Activated T-cell treated with anti-CD3 and anti-CD28 coated beads, Interleukin-2, amount 50 U/mL, for 72 hours (primary cell): ENCODE results near the gene GP1BB. TPM values are rescaled to one million over a fixed set of nuclear protein-coding genes. Genes with fewer than 3 reads are reported as not detected.

Experiments used
- ATAC-seq, 2 donors: fragments of 150-1000 bp; cut with Tn5 transposase; replicated peaks in 1 of 2; 2 replicates each; pipeline ENCODE4 v1.10.0; 2021; ENCODE audit warnings: moderate library complexity in 2 of 2, mild to moderate bottlenecking in 1 of 2
- DNase-seq, 2 donors: peaks; one replicate each; pipeline ENCODE4 v3.0.0; 2021 to 2022; ENCODE audit warnings: mixed read lengths in 1 of 2
- H3K27ac Mint-ChIP-seq: one replicate; pipeline ENCODE4 v1.8.0; 2022; ENCODE audit warnings: mild to moderate bottlenecking, moderate library complexity, mixed read lengths
- H3K27me3 Mint-ChIP-seq: one replicate; pipeline ENCODE4 v1.8.0; 2022; ENCODE audit warnings: low read depth, mixed read lengths
- H3K36me3 Mint-ChIP-seq, 2 donors: one replicate each; pipeline ENCODE4 v1.8.0; 2022; ENCODE audit warnings: mixed read lengths in 2 of 2, mild to moderate bottlenecking in 1 of 2; ENCODE audit not compliant: insufficient read depth in 2 of 2
- H3K4me1 Mint-ChIP-seq: one replicate; pipeline ENCODE4 v1.8.0; 2022; ENCODE audit warnings: low read depth, mixed read lengths
- H3K4me3 Mint-ChIP-seq, 2 donors: one replicate each; pipeline ENCODE4 v1.8.0; 2022; ENCODE audit warnings: mild to moderate bottlenecking in 2 of 2, mixed read lengths in 2 of 2, moderate library complexity in 2 of 2
- H3K9me3 Mint-ChIP-seq, 2 donors: one replicate each; pipeline ENCODE4 v1.8.0; 2022; ENCODE audit warnings: mixed read lengths in 2 of 2
- total RNA-seq, 2 donors: library from RNA; stranded (reverse); gene quantifications; one replicate each; pipeline ENCODE4 v1.2.3, GENCODE V29; 2022

GP1BB gene
- total RNA-seq, 2 donors from 2014 or later = 0.17 TPM; not detected in 1

DNA sequence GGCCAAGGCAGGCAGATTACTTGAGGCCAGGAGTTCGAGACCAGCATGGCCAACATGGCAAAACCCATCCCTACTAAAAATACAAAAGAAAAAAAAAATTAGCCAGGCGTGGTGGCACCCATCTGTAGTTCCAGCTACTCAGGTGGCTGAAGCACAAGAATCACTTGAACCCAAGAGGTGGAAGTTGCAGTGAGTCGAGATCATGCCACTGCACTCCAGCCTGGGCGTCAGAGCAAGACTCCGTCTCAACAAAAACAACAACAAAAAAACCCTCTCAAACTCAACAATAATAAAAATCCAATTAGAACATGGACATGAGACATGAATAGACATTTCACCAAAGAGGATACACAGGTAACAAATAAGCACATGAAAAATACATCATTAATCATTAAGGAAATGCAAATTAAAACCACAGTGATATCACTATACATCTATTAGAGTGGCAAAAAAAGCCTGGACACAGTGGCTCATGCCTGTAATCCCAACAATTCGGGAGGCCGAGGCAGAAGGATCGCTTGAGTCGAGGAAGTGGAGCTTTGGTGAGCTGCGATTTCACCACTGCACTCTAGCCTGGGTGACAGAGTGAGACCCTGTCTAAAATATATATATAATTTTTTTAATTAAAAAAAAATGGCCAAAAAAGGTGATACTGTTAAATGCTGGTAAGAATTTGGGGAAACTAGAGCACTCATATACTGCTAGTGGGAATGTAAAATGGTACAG lies 21.8 kb upstream of the GP1BB start:
- peaks cover 2% of the 10 kb centered on the region for H3K27me3 Mint-ChIP-seq
- no peak overlapping the region for H3K27ac Mint-ChIP-seq
- no peak overlapping the region for H3K4me3 Mint-ChIP-seq
- no peaks in the 10 kb centered on the region for H3K4me1 Mint-ChIP-seq
- no peaks in the 10 kb centered on the region for H3K36me3 Mint-ChIP-seq
- DNase-seq (no peak), ATAC-seq (no peak)
- H3K9me3 Mint-ChIP-seq = no peaks in the 10 kb centered on the region

DNA sequence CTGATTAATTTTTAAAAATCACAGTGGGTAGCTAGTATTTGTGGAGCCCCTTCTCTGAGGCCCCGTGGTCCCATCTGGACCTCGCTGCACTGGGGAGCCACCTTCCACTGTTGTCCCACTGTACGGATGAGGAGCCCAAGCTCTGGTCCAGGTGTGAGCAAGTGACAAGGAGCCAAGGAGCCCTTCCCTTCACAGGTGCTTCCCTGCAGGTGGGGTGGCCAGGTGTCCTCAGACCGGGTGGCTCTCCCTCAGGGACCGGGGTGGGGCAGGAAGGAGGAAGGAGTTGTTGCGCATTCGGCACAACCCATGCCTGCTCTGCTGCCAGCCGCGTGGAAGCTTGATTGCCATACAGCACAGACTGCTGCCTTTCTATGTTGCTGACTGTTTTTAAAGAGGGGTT lies 19.5 kb upstream of the GP1BB start:
- no peaks in the 10 kb centered on the region for H3K27me3 Mint-ChIP-seq
- H3K4me1 Mint-ChIP-seq = no peaks in the 10 kb centered on the region
- no peak overlapping the region for H3K4me3 Mint-ChIP-seq
- no peaks in the 10 kb centered on the region for H3K9me3 Mint-ChIP-seq
- ATAC-seq (no peak), DNase-seq (no peak)
- no peaks in the 10 kb centered on the region for H3K36me3 Mint-ChIP-seq
- no peak overlapping the region for H3K27ac Mint-ChIP-seq

DNA sequence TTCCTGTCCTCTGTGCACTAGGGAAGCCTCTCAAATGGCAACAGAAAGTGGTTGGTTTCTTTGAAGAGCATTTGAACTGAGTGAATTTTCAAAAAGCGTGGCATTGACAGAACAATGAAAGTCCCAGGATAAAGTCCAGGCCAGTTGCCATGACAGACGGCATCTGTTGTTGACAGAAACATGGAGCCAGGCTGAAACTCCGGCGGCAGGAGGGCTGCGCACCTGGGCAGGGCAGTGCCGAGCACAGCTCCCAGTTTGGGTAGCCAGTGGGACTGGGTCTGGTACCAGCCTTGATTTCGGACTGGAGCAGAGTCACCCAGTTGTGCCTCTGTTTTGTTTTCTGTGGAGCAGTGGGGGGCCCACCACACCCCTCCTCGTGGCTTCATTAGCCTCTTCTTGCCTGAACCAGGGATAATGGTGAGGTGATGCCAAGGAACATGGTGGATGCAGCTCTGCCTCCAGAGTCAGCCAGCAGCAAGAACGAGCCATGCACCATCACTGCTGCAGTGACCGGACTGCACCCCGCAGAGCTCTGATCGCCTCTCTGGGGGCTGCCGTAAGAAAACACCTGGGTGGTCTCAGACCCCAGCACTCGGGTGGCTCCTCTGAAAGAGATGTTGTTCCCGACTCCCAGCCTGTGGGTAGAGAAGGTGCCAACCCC lies 18.9 kb upstream of the GP1BB start:
- ATAC-seq = no peak
- no peak overlapping the region for H3K4me3 Mint-ChIP-seq
- no peaks in the 10 kb centered on the region for H3K36me3 Mint-ChIP-seq
- H3K9me3 Mint-ChIP-seq = no peaks in the 10 kb centered on the region
- no peaks in the 10 kb centered on the region for H3K4me1 Mint-ChIP-seq
- no peaks in the 10 kb centered on the region for H3K27me3 Mint-ChIP-seq
- no peak overlapping the region for H3K27ac Mint-ChIP-seq
- DNase-seq = no peak

DNA sequence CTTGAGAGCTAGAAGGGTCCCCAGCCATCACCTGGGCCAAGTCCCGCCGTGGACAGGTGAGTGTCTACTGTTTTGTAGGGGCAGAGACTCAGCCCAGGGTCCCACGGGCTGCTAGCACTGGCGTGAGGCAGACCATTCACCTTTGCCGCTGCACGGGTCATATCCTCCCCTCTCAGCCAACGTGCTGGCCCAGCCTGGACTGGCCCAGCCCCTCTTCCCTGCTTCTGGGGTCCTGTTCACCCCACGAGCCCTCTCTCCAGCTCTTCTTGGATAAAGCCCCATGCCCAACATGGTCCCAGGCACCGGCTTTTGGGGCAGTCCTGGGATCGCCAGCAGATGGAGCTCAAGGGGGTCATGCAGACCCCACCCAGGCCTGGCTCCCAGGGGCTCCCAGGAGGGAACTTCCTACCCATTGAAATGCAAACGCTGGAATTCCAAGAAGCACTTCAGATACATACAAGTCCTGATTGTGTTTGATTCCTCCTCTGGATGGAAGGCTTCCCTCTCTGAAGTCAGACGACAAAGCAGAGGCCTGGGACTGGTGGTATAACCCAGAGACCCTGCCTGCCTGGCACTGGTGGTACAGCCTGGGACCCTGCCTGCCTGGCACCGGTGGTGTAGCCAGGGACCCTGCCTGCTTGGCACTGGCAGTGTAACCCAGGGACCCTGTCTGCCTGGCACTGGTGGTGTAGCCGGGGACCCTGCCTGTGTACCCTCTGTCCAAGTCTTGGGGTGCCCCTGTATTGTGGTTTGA lies 18.0 kb upstream of the GP1BB start:
- H3K27me3 Mint-ChIP-seq = no peaks in the 10 kb centered on the region
- H3K4me3 Mint-ChIP-seq = no peak overlapping the region
- H3K9me3 Mint-ChIP-seq = no peaks in the 10 kb centered on the region
- H3K27ac Mint-ChIP-seq = no peak overlapping the region
- DNase-seq (no peak), ATAC-seq (no peak)
- no peaks in the 10 kb centered on the region for H3K4me1 Mint-ChIP-seq
- no peaks in the 10 kb centered on the region for H3K36me3 Mint-ChIP-seq

DNA sequence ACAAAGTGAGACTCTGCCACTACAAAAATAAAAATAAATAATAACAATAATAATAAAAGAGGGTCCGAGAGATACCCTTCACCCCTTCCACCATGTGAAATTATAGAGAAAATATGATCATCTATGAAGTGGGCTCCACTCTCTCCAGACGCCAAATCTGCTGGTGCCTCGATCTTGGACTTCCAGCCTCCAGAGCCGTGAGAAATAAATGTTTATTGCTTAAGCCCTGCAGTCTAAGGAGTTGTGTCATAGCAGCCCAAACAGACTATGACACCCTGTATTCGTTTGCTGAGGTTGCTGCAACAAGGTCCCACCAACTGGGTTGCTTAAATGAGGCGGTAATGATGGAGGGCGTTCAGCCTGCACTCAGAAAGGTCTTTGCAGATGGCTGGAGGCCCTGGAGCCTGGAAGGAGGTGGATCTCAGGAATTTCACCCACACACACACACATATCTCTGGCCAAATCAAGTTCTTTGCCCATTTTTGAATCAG lies 16.6 kb upstream of the GP1BB start:
- Mint-ChIP-seq H3K4me3 (no peak overlapping the region), H3K27me3 (no peaks in the 10 kb centered on the region), H3K4me1 (no peaks in the 10 kb centered on the region), H3K9me3 (no peaks in the 10 kb centered on the region), H3K27ac (no peak overlapping the region), H3K36me3 (no peaks in the 10 kb centered on the region)
- ATAC-seq (no peak), DNase-seq (no peak)

DNA sequence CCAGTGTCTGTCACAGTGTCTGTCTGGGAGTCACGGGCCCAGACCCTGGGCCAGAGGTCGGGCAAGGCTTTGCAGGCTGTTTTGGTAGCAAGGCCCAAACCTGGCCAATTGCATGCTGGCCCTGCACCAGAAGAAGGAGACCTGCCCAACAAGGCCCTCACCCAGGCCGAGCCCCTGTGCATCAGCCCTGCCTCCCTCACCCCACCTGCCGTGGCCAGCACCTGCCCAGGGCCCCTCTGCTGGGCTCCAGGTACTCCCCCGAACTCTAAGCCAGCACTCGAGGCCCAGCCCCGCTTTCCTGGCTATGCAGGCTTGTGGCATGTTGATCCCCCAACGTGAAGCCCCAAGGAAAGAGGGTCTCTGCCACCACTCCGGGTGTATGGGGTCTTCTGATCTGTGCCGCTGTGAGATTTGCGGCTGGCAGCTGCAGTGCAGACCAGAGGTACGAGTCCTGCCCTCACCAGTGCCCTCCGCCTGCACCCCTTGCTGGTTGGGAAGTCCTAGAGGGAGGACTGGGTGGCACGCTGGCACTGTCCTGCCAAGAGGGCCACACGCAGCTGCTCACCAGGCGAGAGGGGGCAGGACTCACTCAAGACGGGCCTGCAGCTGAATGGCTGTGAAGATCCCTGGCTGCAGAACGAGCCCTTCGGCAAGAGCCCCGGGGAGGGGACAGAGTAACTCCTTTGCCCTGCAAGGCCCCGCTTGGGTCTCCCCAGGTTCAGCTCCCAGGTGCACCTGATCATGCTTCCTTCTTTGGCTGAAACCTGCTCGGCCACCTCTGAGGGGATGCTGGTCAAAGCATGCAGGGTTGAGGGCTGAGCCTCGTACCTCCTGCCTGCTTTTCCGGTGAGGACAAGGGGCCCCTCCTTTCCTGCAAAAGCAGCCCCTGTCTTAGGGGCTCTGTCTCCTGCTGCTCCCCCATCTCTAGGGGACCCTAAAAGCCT lies 15.7 kb upstream of the GP1BB start:
- no peaks in the 10 kb centered on the region for H3K9me3 Mint-ChIP-seq
- ATAC-seq (no peak), DNase-seq (no peak)
- H3K4me1 Mint-ChIP-seq = no peaks in the 10 kb centered on the region
- H3K27ac Mint-ChIP-seq = no peak overlapping the region
- H3K4me3 Mint-ChIP-seq = no peak overlapping the region
- no peaks in the 10 kb centered on the region for H3K27me3 Mint-ChIP-seq
- no peaks in the 10 kb centered on the region for H3K36me3 Mint-ChIP-seq

DNA sequence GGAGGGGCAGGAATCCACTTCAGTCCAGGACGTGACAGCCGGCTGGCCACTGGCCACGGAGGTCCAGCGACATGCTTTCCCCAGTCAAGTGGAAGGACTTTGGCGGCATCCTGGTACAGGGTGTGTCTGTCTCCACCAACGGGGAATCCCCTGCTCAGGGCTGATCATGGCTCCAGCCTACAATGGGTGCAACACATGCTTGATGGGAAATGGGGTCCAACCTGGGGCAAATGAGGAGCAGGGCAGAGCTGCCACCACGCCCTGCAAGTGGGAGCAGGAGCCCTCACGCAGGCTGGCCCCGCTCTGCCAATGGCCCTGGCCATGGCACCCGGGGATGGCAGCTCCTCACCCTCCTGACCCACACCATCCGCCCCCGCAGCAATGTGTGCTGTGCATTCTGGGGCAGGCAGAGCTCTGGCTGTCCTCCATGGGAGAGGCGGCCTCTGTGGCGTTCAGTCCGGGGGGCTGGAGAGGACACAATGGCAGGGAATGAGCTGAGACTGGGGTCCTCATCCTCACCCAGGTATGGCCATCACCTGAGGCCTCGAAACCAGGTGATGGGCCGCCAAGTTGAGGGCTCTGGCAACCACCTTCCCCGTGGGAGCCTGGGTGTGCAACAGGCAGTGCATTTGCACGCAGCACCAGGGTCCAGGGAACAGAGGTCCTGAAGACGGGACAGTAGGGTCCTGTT lies 14.9 kb upstream of the GP1BB start:
- ATAC-seq (no peak), DNase-seq (no peak)
- no peaks in the 10 kb centered on the region for H3K4me1 Mint-ChIP-seq
- peaks cover 1% of the 10 kb centered on the region for H3K27me3 Mint-ChIP-seq
- H3K9me3 Mint-ChIP-seq = no peaks in the 10 kb centered on the region
- no peak overlapping the region for H3K27ac Mint-ChIP-seq
- H3K4me3 Mint-ChIP-seq = no peak overlapping the region
- no peaks in the 10 kb centered on the region for H3K36me3 Mint-ChIP-seq

DNA sequence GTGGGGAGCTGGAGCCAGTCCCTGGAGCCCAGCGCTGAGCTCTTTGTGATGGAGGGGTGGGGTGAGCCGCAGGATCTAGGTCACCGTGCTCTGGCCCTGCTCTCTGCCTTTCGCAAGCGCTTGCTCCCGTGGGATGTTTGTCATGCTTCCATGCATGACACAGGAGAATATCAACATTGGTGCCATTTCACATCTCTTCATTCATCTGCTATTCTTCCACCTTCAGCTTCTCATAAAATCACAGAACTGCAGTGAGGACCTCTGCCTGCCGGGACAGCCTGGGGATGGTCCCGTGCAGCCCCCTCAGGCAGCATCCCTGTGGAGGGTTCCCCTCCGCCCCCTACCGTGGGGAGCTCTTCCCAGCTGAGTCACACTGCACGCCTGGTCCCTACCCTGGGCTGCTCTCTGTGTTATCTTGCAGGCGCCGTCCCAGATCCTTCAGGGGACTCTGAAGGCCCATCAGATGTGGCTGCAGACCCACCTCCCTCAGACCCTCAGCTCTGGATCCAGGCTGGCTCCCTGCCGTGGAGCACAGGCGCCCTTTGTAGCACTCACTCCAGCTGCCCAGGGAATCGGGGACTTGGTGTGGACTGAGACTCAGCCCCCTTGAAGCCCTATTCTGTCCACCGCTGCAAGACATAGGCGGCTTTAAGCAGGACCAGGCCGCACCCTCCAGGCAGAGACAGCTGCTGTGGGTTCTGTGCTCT lies 14.1 kb upstream of the GP1BB start:
- H3K9me3 Mint-ChIP-seq = no peaks in the 10 kb centered on the region
- no peaks in the 10 kb centered on the region for H3K36me3 Mint-ChIP-seq
- peaks cover 7% of the 10 kb centered on the region for H3K27me3 Mint-ChIP-seq
- ATAC-seq (no peak), DNase-seq (no peak)
- H3K4me3 Mint-ChIP-seq = no peak overlapping the region
- H3K4me1 Mint-ChIP-seq = no peaks in the 10 kb centered on the region
- H3K27ac Mint-ChIP-seq = no peak overlapping the region

DNA sequence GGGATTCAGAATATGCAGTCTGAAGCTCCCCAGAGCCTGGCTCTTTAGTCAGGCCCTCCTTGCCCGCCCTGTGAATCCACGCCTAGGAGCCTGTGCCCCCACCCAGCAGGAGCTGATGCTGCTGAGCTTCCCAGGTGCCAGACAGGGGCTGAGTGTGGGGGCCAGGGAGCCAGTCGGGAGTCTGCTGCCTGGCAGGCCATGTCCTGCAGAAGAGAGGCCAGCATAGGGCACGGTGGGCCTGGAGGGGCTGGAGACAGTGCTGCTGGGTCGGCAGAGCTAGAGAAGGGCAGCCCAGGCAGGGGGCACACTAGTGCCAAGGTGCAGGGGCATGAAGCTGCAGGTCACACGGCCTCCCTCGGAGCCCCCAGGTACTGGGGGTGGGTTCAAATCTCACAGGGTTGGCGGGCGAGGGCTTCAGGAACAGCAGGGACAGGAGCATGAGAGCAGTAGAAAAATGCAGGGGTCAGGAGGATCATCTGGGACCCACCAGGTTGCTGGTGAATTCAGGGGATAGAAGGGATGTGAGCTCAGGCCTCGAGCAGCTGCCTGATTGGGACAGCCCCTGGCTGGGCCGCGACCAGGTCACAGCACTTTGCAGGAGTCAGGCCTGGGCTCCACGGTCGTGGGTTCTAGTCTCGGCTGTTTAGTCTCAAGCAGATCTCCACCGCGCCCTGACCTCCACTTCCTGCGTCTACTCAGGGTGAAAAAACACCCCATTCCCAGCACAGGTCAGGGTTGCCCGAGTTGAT lies 13.1 kb upstream of the GP1BB start:
- H3K9me3 Mint-ChIP-seq = no peaks in the 10 kb centered on the region

DNA sequence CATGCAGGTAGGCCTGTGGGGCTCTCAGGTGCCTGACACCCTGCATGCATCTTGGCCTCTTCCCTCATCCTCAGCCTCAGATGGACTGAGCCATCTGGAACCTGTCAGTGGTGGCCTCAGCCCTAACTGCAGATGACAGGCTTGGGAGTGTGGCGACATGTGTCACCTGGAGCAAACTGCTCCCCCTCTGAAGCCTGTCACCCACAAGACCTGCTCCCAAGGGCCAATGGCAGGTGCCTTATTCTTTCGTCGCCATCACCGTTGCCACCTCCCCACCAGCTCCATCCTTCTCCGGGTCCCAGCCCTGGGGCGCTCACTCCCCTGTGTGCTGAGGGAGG lies 12.6 kb upstream of the GP1BB start:
- H3K4me3 Mint-ChIP-seq = no peak overlapping the region

More for the DNA sequence above, 13.1 kb upstream of the GP1BB start:
- no peak overlapping the region for H3K27ac Mint-ChIP-seq
- no peak for ATAC-seq
- no peak for DNase-seq
- H3K4me3 Mint-ChIP-seq = no peak overlapping the region
- H3K36me3 Mint-ChIP-seq = no peaks in the 10 kb centered on the region
- H3K4me1 Mint-ChIP-seq = no peaks in the 10 kb centered on the region
- H3K27me3 Mint-ChIP-seq = peaks cover 7% of the 10 kb centered on the region

DNA sequence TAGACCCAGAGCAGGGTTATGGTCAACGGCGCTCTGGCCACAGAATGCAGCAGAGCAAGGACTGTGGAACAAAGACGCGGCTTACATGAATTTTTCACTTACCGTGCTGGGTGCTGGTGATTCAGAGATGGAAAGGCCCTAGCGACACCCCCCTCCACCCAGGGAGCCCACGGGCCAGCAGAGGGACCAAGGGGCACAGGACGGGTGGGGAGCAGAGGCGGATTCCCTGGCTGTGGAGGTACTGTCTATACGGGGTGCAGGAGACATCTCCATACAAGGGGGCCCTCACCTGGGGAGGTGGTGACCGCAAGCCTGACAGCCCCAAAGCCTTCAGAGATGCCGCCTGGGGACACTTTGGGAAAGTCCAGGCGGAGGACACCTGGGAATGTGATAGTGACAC lies 10.1 kb upstream of the GP1BB start:
- H3K9me3 Mint-ChIP-seq = no peaks in the 10 kb centered on the region
- no peak overlapping the region for H3K27ac Mint-ChIP-seq
- peak overlapping the region; percentile 70 to 74 for H3K4me3 Mint-ChIP-seq
- no peak for ATAC-seq
- no peaks in the 10 kb centered on the region for H3K36me3 Mint-ChIP-seq
- DNase-seq = no peak
- peaks cover 7% of the 10 kb centered on the region for H3K27me3 Mint-ChIP-seq
- H3K4me1 Mint-ChIP-seq = no peaks in the 10 kb centered on the region

More for the DNA sequence above, 12.6 kb upstream of the GP1BB start:
- Mint-ChIP-seq H3K36me3 (no peaks in the 10 kb centered on the region), H3K27ac (no peak overlapping the region), H3K9me3 (no peaks in the 10 kb centered on the region), H3K27me3 (peaks cover 7% of the 10 kb centered on the region), H3K4me1 (no peaks in the 10 kb centered on the region)
- no peak for ATAC-seq
- no peak for DNase-seq
